IMR-90 (cell line): ENCODE measurements around the gene GTSE1. TPM values are rescaled to one million over a fixed set of nuclear protein-coding genes. Genes with fewer than 3 reads are reported as not detected.

Experiments
- ATAC-seq: fragments of 200-7000 bp; cut with Tn5 transposase; 2 replicates; pipeline ENCODE4 v1.9.1; 2020; ENCODE audit warnings: low read depth, mild to moderate bottlenecking, moderate library complexity
- BruUV-seq: library from RNA; stranded (reverse); fragments of 400-500 nt; replicated peaks from 2 replicates; lab custom pipeline; 2021; lab: Mats Ljungman, UMichigan
- CTCF ChIA-PET: fragments of 300-600 bp; formaldehyde crosslinking; extraction: SDS; loops from one replicate; lab custom pipeline; 2021; ENCODE audit warnings: antibody characterized with exemption; lab: Yijun Ruan, JAX
- POLR2A ChIA-PET: fragments of 300-600 bp; sonication (Branson Sonifier 250); formaldehyde crosslinking; loops from one replicate; lab custom pipeline; 2022; ENCODE audit warnings: antibody characterized with exemption; ENCODE audit not compliant: unreplicated experiment; lab: Charles Lee
- DNase-seq: peaks from one replicate; pipeline ENCODE4 v3.0.0; 2013
- H2AFZ ChIP-seq: replicated peaks from 2 replicates; pipeline ENCODE3; 2013; ENCODE audit warnings: low read length, mild to moderate bottlenecking; ENCODE audit not compliant: poor library complexity
- H2AK5ac ChIP-seq: 2 replicates; pipeline ENCODE4 v1.6.1; 2013; ENCODE audit warnings: low read depth, low read length, inconsistent platforms
- H2AK9ac ChIP-seq: replicated peaks from 2 replicates; pipeline ENCODE3; 2013; ENCODE audit warnings: mild to moderate bottlenecking, low read depth, low read length, moderate library complexity; ENCODE audit not compliant: poor library complexity
- H2BK120ac ChIP-seq: 2 replicates; pipeline ENCODE4 v1.6.1; 2013; ENCODE audit warnings: low read depth, low read length, inconsistent platforms
- H2BK15ac ChIP-seq: 3 replicates; pipeline ENCODE4 v1.6.1; 2013; ENCODE audit warnings: low read depth, low read length, inconsistent platforms
- H2BK20ac ChIP-seq: 2 replicates; pipeline ENCODE4 v1.6.1; 2013; ENCODE audit warnings: low read depth, mild to moderate bottlenecking, inconsistent platforms, low read length, moderate library complexity
- H2BK5ac ChIP-seq: 2 replicates; pipeline ENCODE4 v1.6.1; 2013; ENCODE audit warnings: mild to moderate bottlenecking, low read depth, low read length, inconsistent platforms; ENCODE audit not compliant: poor library complexity, severe bottlenecking
- H3K14ac ChIP-seq: replicated peaks from 2 replicates; pipeline ENCODE4 v1.6.1; 2013; ENCODE audit warnings: low read depth, low read length, inconsistent platforms
- H3K18ac ChIP-seq: 2 replicates; pipeline ENCODE4 v1.6.1; 2013; ENCODE audit warnings: low read depth, low read length, control low read depth
- H3K23ac ChIP-seq: 2 replicates; pipeline ENCODE4 v1.6.1; 2013; ENCODE audit warnings: low read depth, low read length, inconsistent platforms
- H3K27ac ChIP-seq: 2 replicates; pipeline ENCODE4 v1.5.1; 2013; ENCODE audit warnings: mild to moderate bottlenecking, control low read depth, low read length; ENCODE audit not compliant: insufficient read depth
- H3K27me3 ChIP-seq: 2 replicates; pipeline ENCODE4 v1.6.1; 2013; ENCODE audit warnings: low read length; ENCODE audit not compliant: control insufficient read depth, insufficient read depth
- H3K36me3 ChIP-seq: 2 replicates; pipeline ENCODE4 v1.6.1; 2013; ENCODE audit warnings: low read length, mixed read lengths; ENCODE audit not compliant: control insufficient read depth, insufficient read depth
- H3K4ac ChIP-seq: 2 replicates; pipeline ENCODE4 v1.6.1; 2013; ENCODE audit warnings: low read depth, low read length, inconsistent platforms
- H3K4me1 ChIP-seq: 2 replicates; pipeline ENCODE4 v1.6.1; 2013; ENCODE audit warnings: low read length, mixed read lengths; ENCODE audit not compliant: control insufficient read depth, insufficient read depth
- H3K4me2 ChIP-seq: 2 replicates; pipeline ENCODE4 v1.6.1; 2013; ENCODE audit warnings: low read depth, mild to moderate bottlenecking, control low read depth, low read length, moderate library complexity
- H3K4me3 ChIP-seq: 2 replicates; pipeline ENCODE4 v1.5.1; 2013; ENCODE audit warnings: low read depth, mild to moderate bottlenecking, control low read depth, low read length, moderate library complexity; ENCODE audit not compliant: insufficient read depth
- H3K56ac ChIP-seq: 2 replicates; pipeline ENCODE4 v1.6.1; 2013; ENCODE audit warnings: low read length, inconsistent platforms; ENCODE audit not compliant: insufficient read depth; ENCODE audit errors: extremely low read depth
- H3K79me1 ChIP-seq, 2 experiments: 2 replicates each; pipeline ENCODE4 v1.6.1; 2013; ENCODE audit warnings: low read length in 2 of 2, inconsistent platforms in 1 of 2, low read depth in 1 of 2
- H3K9ac ChIP-seq: 2 replicates; pipeline ENCODE4 v1.6.1; 2013; ENCODE audit warnings: low read depth, low read length, control low read depth
- H3K9me1 ChIP-seq: 2 replicates; pipeline ENCODE4 v1.6.1; 2013; ENCODE audit warnings: low read length, inconsistent platforms; ENCODE audit not compliant: insufficient read depth
- H3K9me3 ChIP-seq: 2 replicates; pipeline ENCODE4 v1.6.1; 2013; ENCODE audit warnings: low read length; ENCODE audit not compliant: control insufficient read depth, insufficient read depth
- H4K20me1 ChIP-seq: 2 replicates; pipeline ENCODE4 v1.6.1; 2013; ENCODE audit warnings: low read length, inconsistent platforms; ENCODE audit not compliant: insufficient read depth
- H4K5ac ChIP-seq: 2 replicates; pipeline ENCODE4 v1.6.1; 2013; ENCODE audit warnings: mild to moderate bottlenecking, low read depth, low read length, control low read depth
- H4K8ac ChIP-seq, 2 experiments: 2 replicates each; pipeline ENCODE4 v1.6.1; 2013; ENCODE audit warnings: low read depth in 2 of 2, low read length in 2 of 2, control low read depth in 1 of 2, inconsistent platforms in 1 of 2
- H4K91ac ChIP-seq: 2 replicates; pipeline ENCODE4 v1.6.1; 2013; ENCODE audit warnings: low read depth, low read length, inconsistent platforms; ENCODE audit not compliant: insufficient read depth
- CHD1 ChIP-seq: IDR thresholded peaks from 2 replicates; pipeline ENCODE4 v1.6.1; 2012; ENCODE audit warnings: low read depth, low read length, improper control_type of control experiment
- MXI1 ChIP-seq: IDR thresholded peaks from 2 replicates; pipeline ENCODE4 v1.6.1; 2012; ENCODE audit warnings: low read depth, mild to moderate bottlenecking, low read length, moderate library complexity, borderline replicate concordance
- POLR2A ChIP-seq: IDR thresholded peaks from 2 replicates; pipeline ENCODE4 v1.6.1; 2012; ENCODE audit warnings: mild to moderate bottlenecking, low read depth, low read length
- RAD21 ChIP-seq: IDR thresholded peaks from 2 replicates; pipeline ENCODE4 v1.6.1; 2012; ENCODE audit warnings: low read length, improper control_type of control experiment
- RCOR1 ChIP-seq: IDR thresholded peaks from 2 replicates; pipeline ENCODE4 v1.6.1; 2012; ENCODE audit warnings: mild to moderate bottlenecking, low read length, improper control_type of control experiment; ENCODE audit not compliant: insufficient replicate concordance
- SMC3 ChIP-seq: fragments of 150-350 bp; IDR thresholded peaks from 2 replicates; pipeline ENCODE4 v1.6.1; 2016; ENCODE audit warnings: low read depth, mild to moderate bottlenecking, antibody characterized with exemption, low read length, moderate library complexity
- WGBS, 2 experiments: methylation state at CpG; one replicate each; pipeline versions ENCODE4 v1.1.5 to v1.1.7; 2013; ENCODE audit warnings: missing lambda C conversion rate in 2 of 2; ENCODE audit not compliant: insufficient read length in 1 of 2; ENCODE audit errors: extremely low coverage in 2 of 2; 5-methylcytosine and 5-hydroxymethylcytosine counted together
- dilution Hi-C: fragments of 300-500 bp; cut with HindIII; formaldehyde crosslinking; loops from one replicate; pipeline ENCODE4 v1.14.3; 2018; ENCODE audit warnings: low sequenced_read_pairs; ENCODE audit not compliant: unreplicated experiment
- in situ Hi-C: fragments of 300-500 bp; cut with MboI; formaldehyde crosslinking; loops from 3 replicates; pipeline ENCODE4 v1.14.3; 2019; ENCODE audit warnings: low sequenced_read_pairs, inconsistent platforms, mixed read lengths
- intact Hi-C: fragments of 100-400 bp; cut with micrococcal nuclease; formaldehyde crosslinking; loops from 2 replicates; pipeline ENCODE4 v1.10.0; 2022
- polyA plus RNA-seq, 3 experiments: library from polyadenylated mRNA; depleted of rRNA; stranded (reverse); fragments of >200 nt; gene quantifications; 2 replicates each; pipeline ENCODE4 v1.2.3, GENCODE V29; 2012; ENCODE audit warnings: low replicate concordance in 1 of 3
- total RNA-seq: library from RNA; depleted of rRNA; stranded (reverse); fragments of >200 nt; gene quantifications from 2 replicates; pipeline ENCODE4 v1.2.3, GENCODE V29; 2012
- TF ChIP-seq, protein P1 (sequence below): conservative IDR thresholded peaks from 2 replicates; pipeline ENCODE4 v1.5.1; 2012; ENCODE audit warnings: mild to moderate bottlenecking, low read depth, low read length, improper control_type of control experiment

Gene GTSE1
- total and polyA plus RNA-seq, 2 of the 4 experiments (the other 2 are of a cell fraction), result 5.9 to 17.1 TPM

DNA sequence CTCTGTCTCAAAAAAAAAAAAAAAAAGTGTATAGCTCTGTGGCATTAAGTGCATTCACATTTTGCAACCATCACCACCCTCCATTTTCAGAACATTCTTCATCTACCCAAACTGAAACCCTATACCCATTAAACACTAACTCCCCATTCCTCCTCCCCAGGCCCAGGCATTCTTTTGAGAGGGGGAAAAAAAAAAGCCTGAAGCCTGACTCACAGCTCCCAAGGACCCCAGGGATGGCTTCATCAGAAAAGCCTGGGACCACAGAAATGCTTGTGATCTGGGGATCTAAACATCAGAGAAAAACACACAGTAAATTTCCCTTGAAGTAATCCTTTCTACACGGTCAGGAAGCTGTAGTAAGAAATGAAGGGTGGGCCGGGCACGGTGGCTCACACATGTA, 10.7 kb upstream of the GTSE1 start:
- Histone ChIP-seq H4K20me1 (no peaks in the 10 kb centered on the region), H3K9me1 (0 out of 2 replicates have a peak, but pooled peaks cover 2% of the 10 kb centered on the region), H3K9me3 (no peaks in the 10 kb centered on the region), H4K91ac (no peak overlapping the region), H3K4me2 (no peak overlapping the region), H3K18ac (no peak overlapping the region), H3K4me3 (no peak overlapping the region), H3K23ac (no peak overlapping the region), H2AFZ (no peak overlapping the region), H2BK5ac (no peak overlapping the region), H2BK15ac (no peak overlapping the region), H3K14ac (no peak overlapping the region), H3K56ac (no peak overlapping the region), H4K8ac (no peak overlapping the region), H3K27me3 (no peaks in the 10 kb centered on the region), H2AK5ac (no peak overlapping the region), H2BK20ac (no peak overlapping the region), H4K5ac (no peak overlapping the region), H2BK120ac (no peak overlapping the region), H3K79me1 (no peaks in the 10 kb centered on the region; a peak in 1 of 4 replicates), H3K36me3 (peaks cover 64% of the 10 kb centered on the region), H3K4ac (no peak overlapping the region), H3K9ac (no peak overlapping the region), H2AK9ac (no peak overlapping the region), H3K27ac (peak overlapping the region; percentile 50; the same call in 1 of the 2 replicates), H3K4me1 (no peaks in the 10 kb centered on the region)
- POLR2A ChIA-PET, result no interaction called here
- peak; percentile 83 for ATAC-seq
- peak; percentile 39 for DNase-seq
- no peak for TF ChIP-seq MXI1
- TF ChIP-seq POLR2A, result no peak
- TF ChIP-seq SMC3, result no peak
- no peak for TF ChIP-seq RCOR1
- no peak for TF ChIP-seq CHD1
- no peak for TF ChIP-seq RAD21
- TF ChIP-seq, protein P1, sequence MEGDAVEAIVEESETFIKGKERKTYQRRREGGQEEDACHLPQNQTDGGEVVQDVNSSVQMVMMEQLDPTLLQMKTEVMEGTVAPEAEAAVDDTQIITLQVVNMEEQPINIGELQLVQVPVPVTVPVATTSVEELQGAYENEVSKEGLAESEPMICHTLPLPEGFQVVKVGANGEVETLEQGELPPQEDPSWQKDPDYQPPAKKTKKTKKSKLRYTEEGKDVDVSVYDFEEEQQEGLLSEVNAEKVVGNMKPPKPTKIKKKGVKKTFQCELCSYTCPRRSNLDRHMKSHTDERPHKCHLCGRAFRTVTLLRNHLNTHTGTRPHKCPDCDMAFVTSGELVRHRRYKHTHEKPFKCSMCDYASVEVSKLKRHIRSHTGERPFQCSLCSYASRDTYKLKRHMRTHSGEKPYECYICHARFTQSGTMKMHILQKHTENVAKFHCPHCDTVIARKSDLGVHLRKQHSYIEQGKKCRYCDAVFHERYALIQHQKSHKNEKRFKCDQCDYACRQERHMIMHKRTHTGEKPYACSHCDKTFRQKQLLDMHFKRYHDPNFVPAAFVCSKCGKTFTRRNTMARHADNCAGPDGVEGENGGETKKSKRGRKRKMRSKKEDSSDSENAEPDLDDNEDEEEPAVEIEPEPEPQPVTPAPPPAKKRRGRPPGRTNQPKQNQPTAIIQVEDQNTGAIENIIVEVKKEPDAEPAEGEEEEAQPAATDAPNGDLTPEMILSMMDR, result no peak
- in situ Hi-C loops, result no loop called here
- CTCF ChIA-PET, result no interaction called here
- BruUV-seq, result no TSS peak
- intact Hi-C loops, result no loop called here
- dilution Hi-C loops, result no loop called here
- no CpG with 5 or more reads among the region's 3 CpGs for WGBS, 2 experiments
